ENCODE measurements around the gene DGKI.

Gene DGKI

GRCh38 chr7:137789215-137789882 lies 57.4 kb downstream of the DGKI start:
- no peak for DNase-seq (ENCODE audit: low read depth in 2 of 2)

- no peak for DNase-seq (ENCODE audit: low read depth in 2 of 2)
Observed at GRCh38 chr7:137787301-137787976, 59.3 kb downstream of the DGKI start.

- DNase-seq (ENCODE audit: low read depth in 2 of 2) = no peak
Observed at GRCh38 chr7:137778511-137778910, 68.3 kb downstream of the DGKI start.

GRCh38 chr7:137774793-137775201 lies 72.0 kb downstream of the DGKI start:
- no peak for DNase-seq (ENCODE audit: low read depth in 2 of 2)

GRCh38 chr7:137772748-137773147 lies 74.0 kb downstream of the DGKI start:
- no peak for DNase-seq (ENCODE audit: low read depth in 2 of 2)

- DNase-seq (ENCODE audit: low read depth in 2 of 2) = no peak
Observed at GRCh38 chr7:137772316-137772715, 74.5 kb downstream of the DGKI start.

- no peak for DNase-seq (ENCODE audit: low read depth in 2 of 2)
Observed at GRCh38 chr7:137771679-137772078, 75.1 kb downstream of the DGKI start.

- DNase-seq (ENCODE audit: low read depth in 2 of 2) = no peak
Observed at GRCh38 chr7:137771273-137771672, 75.5 kb downstream of the DGKI start.

GRCh38 chr7:137768366-137768765 lies 78.4 kb downstream of the DGKI start:
- DNase-seq (ENCODE audit: low read depth in 2 of 2) = no peak

GRCh38 chr7:137762334-137762733 lies 84.4 kb downstream of the DGKI start:
- no peak for DNase-seq (ENCODE audit: low read depth in 2 of 2)

GRCh38 chr7:137760111-137760510 lies 86.7 kb downstream of the DGKI start:
- DNase-seq (ENCODE audit: low read depth in 2 of 2) = no peak

GRCh38 chr7:137757146-137757925 lies 89.4 kb downstream of the DGKI start:
- DNase-seq (ENCODE audit: low read depth in 2 of 2) = no peak

- no peak for DNase-seq (ENCODE audit: low read depth in 2 of 2)
Observed at GRCh38 chr7:137755846-137756651, 90.7 kb downstream of the DGKI start.

GRCh38 chr7:137755427-137755826 lies 91.3 kb downstream of the DGKI start:
- no peak for DNase-seq (ENCODE audit: low read depth in 2 of 2)

GRCh38 chr7:137753948-137754851 lies 92.6 kb downstream of the DGKI start:
- DNase-seq (ENCODE audit: low read depth in 2 of 2) = no peak

GRCh38 chr7:137753575-137753947 lies 93.2 kb downstream of the DGKI start:
- no peak for DNase-seq (ENCODE audit: low read depth in 2 of 2)

- no peak for DNase-seq (ENCODE audit: low read depth in 2 of 2)
Observed at GRCh38 chr7:137753067-137753466, 93.7 kb downstream of the DGKI start.

- no peak for DNase-seq (ENCODE audit: low read depth in 2 of 2)
Observed at GRCh38 chr7:137751361-137752009, 95.3 kb downstream of the DGKI start.

- DNase-seq (ENCODE audit: low read depth in 2 of 2) = no peak
Observed at GRCh38 chr7:137747359-137748031, 99.3 kb downstream of the DGKI start.

GRCh38 chr7:137743021-137743420 lies 103.8 kb downstream of the DGKI start:
- DNase-seq (ENCODE audit: low read depth in 2 of 2) = no peak

All from stimulated activated CD4-positive, alpha-beta T cell treated with anti-CD3 and anti-CD28 coated beads, Interleukin-12 subunit alpha, Interleukin-12 subunit beta, amount 100 ng/mL, for 24 hours (primary cell).